Measurements from ENCODE around the gene PLA2R1. TPM values are rescaled to one million over a fixed set of nuclear protein-coding genes. Genes with fewer than 3 reads are reported as not detected.

Gene PLA2R1
- polyA plus RNA-seq, 3 donors, result not detected

DNA sequence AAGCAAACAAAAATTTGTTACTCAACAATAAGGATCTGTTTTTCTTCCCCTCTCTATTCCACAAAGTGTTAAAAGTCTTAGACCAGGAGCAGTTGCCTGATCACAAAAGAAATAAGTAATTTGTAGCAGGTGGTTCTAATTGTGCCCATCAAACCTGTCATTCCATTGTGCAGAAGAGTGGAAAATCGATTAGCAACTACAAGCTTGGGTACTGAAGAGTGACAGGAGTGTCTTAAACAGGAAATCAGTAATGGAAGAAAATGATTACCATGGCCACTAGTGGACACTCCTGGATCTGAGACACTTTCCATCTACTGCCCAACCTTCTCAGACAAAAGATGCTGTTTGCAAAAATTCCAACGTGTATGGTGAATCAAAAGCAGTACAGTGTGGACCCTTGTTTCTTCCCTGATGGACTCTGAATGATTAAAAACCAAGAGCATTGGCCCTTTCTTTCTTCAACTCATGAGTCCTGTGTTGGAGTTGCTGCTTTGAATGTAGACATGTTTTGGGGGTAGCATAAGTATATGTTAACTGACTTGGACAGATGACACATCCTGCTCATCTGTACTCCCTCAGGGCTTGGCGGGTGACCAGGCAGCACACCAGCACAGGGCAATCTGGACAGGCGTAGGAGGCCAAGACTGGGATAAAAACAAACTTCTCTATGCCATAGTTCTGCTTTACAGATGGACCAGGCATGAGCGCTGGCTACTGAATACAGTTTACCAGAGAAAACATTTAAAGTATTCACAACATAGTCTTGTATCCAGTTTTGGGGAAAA, 51.9 kb downstream of the PLA2R1 start:
- H3K36me3 Mint-ChIP-seq, result no peaks in the 10 kb centered on the region
- H3K4me3 Mint-ChIP-seq, result no peak overlapping the region
- Histone ChIP-seq H3K36me3 (replicated peaks in 1 of 2; ENCODE audit: control insufficient read depth in 1 of 2, insufficient read depth in 2 of 2, low read length in 2 of 2) (no peaks in the 10 kb centered on the region), H3K4me3 (replicated peaks in 1 of 3; ENCODE audit: low read depth in 2 of 3, low read length in 3 of 3) (no peak overlapping the region), H3K4me2 (replicated peaks; ENCODE audit: extremely low read depth, low read length, poor library complexity, severe bottlenecking) (no peak overlapping the region), H4K20me1 (ENCODE audit: insufficient read depth, low read length) (no peaks in the 10 kb centered on the region), H2AFZ (ENCODE audit: insufficient read depth, low read depth, low read length, poor library complexity, severe bottlenecking) (no peak overlapping the region), H3K79me2 (ENCODE audit: insufficient read depth, low read length) (no peaks in the 10 kb centered on the region), H3K27me3 (ENCODE audit: control insufficient read depth in 2 of 2, insufficient read depth in 2 of 2, low read length in 2 of 2) (no peaks in the 10 kb centered on the region), H3K4me1 (ENCODE audit: control insufficient read depth in 1 of 2, insufficient read depth in 2 of 2, low read length in 2 of 2) (no peaks in the 10 kb centered on the region), H3K27ac (ENCODE audit: low read depth in 1 of 2, low read length in 2 of 2) (no peak overlapping the region), H3K9ac (ENCODE audit: insufficient read depth, low read length, poor library complexity, severe bottlenecking) (no peak overlapping the region), H3K9me3 (replicated peaks in 1 of 2; ENCODE audit: control insufficient read depth in 1 of 2, insufficient read depth in 1 of 2, low read length in 2 of 2) (no peaks in the 10 kb centered on the region)
- no peak overlapping the region for H3K27ac Mint-ChIP-seq
- H3K4me1 Mint-ChIP-seq, result no peaks in the 10 kb centered on the region
- TF ChIP-seq, protein P1, sequence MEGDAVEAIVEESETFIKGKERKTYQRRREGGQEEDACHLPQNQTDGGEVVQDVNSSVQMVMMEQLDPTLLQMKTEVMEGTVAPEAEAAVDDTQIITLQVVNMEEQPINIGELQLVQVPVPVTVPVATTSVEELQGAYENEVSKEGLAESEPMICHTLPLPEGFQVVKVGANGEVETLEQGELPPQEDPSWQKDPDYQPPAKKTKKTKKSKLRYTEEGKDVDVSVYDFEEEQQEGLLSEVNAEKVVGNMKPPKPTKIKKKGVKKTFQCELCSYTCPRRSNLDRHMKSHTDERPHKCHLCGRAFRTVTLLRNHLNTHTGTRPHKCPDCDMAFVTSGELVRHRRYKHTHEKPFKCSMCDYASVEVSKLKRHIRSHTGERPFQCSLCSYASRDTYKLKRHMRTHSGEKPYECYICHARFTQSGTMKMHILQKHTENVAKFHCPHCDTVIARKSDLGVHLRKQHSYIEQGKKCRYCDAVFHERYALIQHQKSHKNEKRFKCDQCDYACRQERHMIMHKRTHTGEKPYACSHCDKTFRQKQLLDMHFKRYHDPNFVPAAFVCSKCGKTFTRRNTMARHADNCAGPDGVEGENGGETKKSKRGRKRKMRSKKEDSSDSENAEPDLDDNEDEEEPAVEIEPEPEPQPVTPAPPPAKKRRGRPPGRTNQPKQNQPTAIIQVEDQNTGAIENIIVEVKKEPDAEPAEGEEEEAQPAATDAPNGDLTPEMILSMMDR (IDR thresholded peaks at IDR 0.05), result no peak
- H3K27me3 Mint-ChIP-seq (ENCODE audit: low read depth in 3 of 3), result peaks cover 0 to 1% (median 0%) of the 10 kb centered on the region in 3 donors
- H3K9me3 Mint-ChIP-seq, result peaks cover 0 to 3% (median 0%) of the 10 kb centered on the region in 7 donors
- DNase-seq, result no peak
- 96% methylated on average over 3 of the region's 5 CpGs for WGBS (ENCODE audit: insufficient coverage)
- intact Hi-C loops (cut with micrococcal nuclease), result no loop called here

DNA sequence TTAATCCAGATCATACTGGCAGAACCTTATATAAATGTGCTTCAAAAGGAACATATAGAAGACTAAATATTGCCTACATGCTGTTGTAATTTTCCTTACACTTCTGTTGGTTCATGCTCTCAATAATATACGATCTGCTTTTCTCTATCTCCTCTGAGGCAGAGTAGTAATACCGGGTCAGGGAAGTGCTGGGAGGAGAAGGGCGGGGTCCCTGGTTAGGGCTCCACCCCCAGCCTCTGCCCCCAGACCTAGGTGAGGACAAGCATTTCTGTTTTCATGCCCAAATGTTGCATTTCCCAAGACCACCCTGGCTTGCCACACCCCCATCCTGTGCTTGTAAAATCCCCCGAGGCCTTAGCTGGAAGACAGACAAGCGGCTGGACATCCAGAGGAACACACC, 55.3 kb downstream of the PLA2R1 start:
- intact Hi-C loops (cut with micrococcal nuclease), result no loop called here
- TF ChIP-seq, protein P1 (IDR thresholded peaks at IDR 0.05), result no peak
- Histone ChIP-seq H3K79me2 (ENCODE audit: insufficient read depth, low read length) (no peaks in the 10 kb centered on the region), H3K36me3 (replicated peaks in 1 of 2; ENCODE audit: control insufficient read depth in 1 of 2, insufficient read depth in 2 of 2, low read length in 2 of 2) (no peaks in the 10 kb centered on the region), H3K4me1 (ENCODE audit: control insufficient read depth in 1 of 2, insufficient read depth in 2 of 2, low read length in 2 of 2) (no peaks in the 10 kb centered on the region), H3K9ac (ENCODE audit: insufficient read depth, low read length, poor library complexity, severe bottlenecking) (no peak overlapping the region), H3K27me3 (ENCODE audit: control insufficient read depth in 2 of 2, insufficient read depth in 2 of 2, low read length in 2 of 2) (no peaks in the 10 kb centered on the region), H3K4me2 (replicated peaks; ENCODE audit: extremely low read depth, low read length, poor library complexity, severe bottlenecking) (no peak overlapping the region), H3K4me3 (replicated peaks in 1 of 3; ENCODE audit: low read depth in 2 of 3, low read length in 3 of 3) (no peak overlapping the region), H3K27ac (ENCODE audit: low read depth in 1 of 2, low read length in 2 of 2) (no peak overlapping the region), H3K9me3 (replicated peaks in 1 of 2; ENCODE audit: control insufficient read depth in 1 of 2, insufficient read depth in 1 of 2, low read length in 2 of 2) (no peaks in the 10 kb centered on the region), H2AFZ (ENCODE audit: insufficient read depth, low read depth, low read length, poor library complexity, severe bottlenecking) (no peak overlapping the region), H4K20me1 (ENCODE audit: insufficient read depth, low read length) (no peaks in the 10 kb centered on the region)
- 94% methylated on average over 2 of the region's 5 CpGs for WGBS (ENCODE audit: insufficient coverage)
- Mint-ChIP-seq H3K4me1 (no peaks in the 10 kb centered on the region), H3K27ac (no peak overlapping the region), H3K4me3 (no peak overlapping the region), H3K36me3 (no peaks in the 10 kb centered on the region), H3K27me3 (ENCODE audit: low read depth in 3 of 3) (no peaks in the 10 kb centered on the region), H3K9me3 (peaks cover 0 to 3% (median 0%) of the 10 kb centered on the region in 7 donors)
- DNase-seq, result no peak

Measured in CD14-positive monocyte (primary cell).